Amniotic stem cell (primary cell): ENCODE measurements around the gene TTC7B.

Source experiments
- DNase-seq: peaks from one replicate; lab custom pipeline; 2025; lab: John Stamatoyannopoulos, UW

Gene TTC7B

DNA sequence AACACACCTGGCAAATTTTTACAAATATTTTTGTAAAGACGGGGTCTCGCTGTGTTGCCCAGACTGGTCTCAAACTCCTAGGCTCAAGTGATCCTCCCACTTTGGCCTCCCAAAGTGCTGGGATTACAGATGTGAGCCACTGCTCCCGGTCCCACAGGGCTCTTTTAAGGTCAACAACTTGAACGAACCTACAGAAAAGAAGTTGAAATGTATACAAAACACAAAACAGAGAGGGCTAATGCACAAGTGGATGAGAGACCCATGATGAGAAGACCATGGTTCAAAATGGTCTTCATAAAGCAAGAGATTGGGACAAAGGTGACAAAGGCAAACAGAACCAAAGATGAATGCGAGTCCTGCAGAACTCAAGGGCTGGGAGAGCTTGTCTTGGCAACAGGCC lies 328.0 kb downstream of the TTC7B start:
- DNase-seq = no peak

DNA sequence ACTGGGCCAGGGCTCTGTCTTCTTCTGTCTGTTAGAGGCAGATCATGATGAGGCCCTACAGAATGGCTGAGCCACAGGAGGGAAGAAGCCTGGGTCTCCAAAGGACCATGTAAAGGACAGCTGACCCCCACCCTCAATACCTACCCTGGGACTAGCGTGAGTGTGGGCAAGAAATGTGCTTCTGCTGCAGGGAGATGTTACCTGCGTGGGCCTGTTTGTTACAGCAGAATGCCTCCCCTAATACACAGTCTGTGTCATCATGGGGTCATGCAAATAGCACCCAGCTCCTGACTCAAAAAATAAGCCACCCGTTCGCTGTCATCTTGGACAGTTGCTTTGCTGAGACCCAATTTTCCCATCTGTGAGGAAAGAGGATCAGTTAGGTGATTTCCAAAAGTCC lies 328.8 kb downstream of the TTC7B start:
- DNase-seq = no peak

- no peak for DNase-seq
Measured at GRCh38 chr14:90487031-90487430, 329.2 kb downstream of the TTC7B start.

DNA sequence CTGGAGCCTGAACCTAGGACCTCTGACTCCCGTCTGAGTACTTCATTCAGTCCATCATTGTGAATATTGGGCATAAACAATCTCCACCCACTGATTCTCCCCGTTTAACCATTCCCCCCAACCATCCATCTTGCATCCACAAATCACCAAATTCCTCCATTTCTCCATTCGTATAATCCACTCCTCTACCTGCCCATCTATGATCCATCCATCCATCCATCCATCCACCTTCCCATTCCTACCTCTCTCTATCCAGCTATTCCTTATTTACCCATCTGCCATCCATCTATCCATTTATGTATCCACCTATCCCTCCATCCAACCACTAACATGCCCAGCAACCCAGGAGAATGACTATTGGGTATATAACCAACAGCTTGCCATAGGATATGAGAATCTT lies 331.9 kb downstream of the TTC7B start:
- no peak for DNase-seq

- no peak for DNase-seq
Measured at GRCh38 chr14:90483571-90483974, 332.7 kb downstream of the TTC7B start.

- DNase-seq = no peak
Measured at GRCh38 chr14:90483117-90483516, 333.1 kb downstream of the TTC7B start.

- DNase-seq = no peak
Measured at GRCh38 chr14:90475298-90475697, 340.9 kb downstream of the TTC7B start.
